IPS-15b (cell line): ENCODE data around the gene NNT.
"Not testable (repeated sequence)": the region's sequence is repeated elsewhere in the genome, so short reads cannot be mapped to it uniquely, and the experiment has no call there.

Source experiments
- H3K27me3 ChIP-seq: one replicate; pipeline ENCODE4 v1.6.1; 2013; ENCODE audit warnings: low read length; ENCODE audit not compliant: control insufficient read depth, insufficient read depth
- H3K36me3 ChIP-seq: one replicate; pipeline ENCODE4 v1.6.1; 2013; ENCODE audit warnings: low read length; ENCODE audit not compliant: control insufficient read depth, insufficient read depth
- H3K4me1 ChIP-seq: one replicate; pipeline ENCODE4 v1.6.1; 2013; ENCODE audit warnings: mild to moderate bottlenecking, low read length; ENCODE audit not compliant: control insufficient read depth, insufficient read depth
- H3K4me3 ChIP-seq: one replicate; pipeline ENCODE4 v1.5.1; 2013; ENCODE audit warnings: low read depth, low read length
- H3K9ac ChIP-seq: one replicate; pipeline ENCODE4 v1.6.1; 2013; ENCODE audit warnings: low read depth, mild to moderate bottlenecking, low read length
- H3K9me3 ChIP-seq: one replicate; pipeline ENCODE4 v1.6.1; 2013; ENCODE audit warnings: mild to moderate bottlenecking, low read length; ENCODE audit not compliant: control insufficient read depth, insufficient read depth

The NNT gene

GRCh38 chr5:43700601-43701000, 97.6 kb downstream of the NNT start:
- Histone ChIP-seq H3K9ac (no peak overlapping the region), H3K4me3 (no peak overlapping the region), H3K27me3 (no peaks in the 10 kb centered on the region), H3K36me3 (no peaks in the 10 kb centered on the region), H3K4me1 (no peaks in the 10 kb centered on the region), H3K9me3 (no peaks in the 10 kb centered on the region)

DNA sequence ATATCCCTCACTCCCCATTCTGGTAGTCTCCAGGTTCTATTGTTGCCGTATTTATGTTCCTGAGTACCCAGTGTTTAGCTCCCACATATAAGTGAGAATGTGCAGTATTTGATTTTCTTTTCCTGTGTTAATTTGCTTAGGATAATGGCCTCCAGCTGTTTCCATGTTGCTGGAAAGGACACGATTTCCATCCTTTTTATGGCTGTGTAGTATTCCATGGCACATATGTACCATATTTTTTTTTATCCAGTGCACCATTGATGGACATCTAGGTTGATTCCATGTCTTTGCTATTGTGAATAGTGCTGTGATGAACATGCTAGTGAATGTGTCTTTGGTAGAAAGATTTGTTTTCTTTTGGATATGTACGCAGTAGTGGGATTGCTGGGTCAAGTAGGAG, 98.2 kb downstream of the NNT start:
- no peaks in the 10 kb centered on the region for H3K27me3 ChIP-seq
- H3K36me3 ChIP-seq, result no peaks in the 10 kb centered on the region
- no peaks in the 10 kb centered on the region for H3K4me1 ChIP-seq
- no peaks in the 10 kb centered on the region for H3K9me3 ChIP-seq
- H3K4me3 ChIP-seq, result no peak overlapping the region
- no peak overlapping the region for H3K9ac ChIP-seq

DNA sequence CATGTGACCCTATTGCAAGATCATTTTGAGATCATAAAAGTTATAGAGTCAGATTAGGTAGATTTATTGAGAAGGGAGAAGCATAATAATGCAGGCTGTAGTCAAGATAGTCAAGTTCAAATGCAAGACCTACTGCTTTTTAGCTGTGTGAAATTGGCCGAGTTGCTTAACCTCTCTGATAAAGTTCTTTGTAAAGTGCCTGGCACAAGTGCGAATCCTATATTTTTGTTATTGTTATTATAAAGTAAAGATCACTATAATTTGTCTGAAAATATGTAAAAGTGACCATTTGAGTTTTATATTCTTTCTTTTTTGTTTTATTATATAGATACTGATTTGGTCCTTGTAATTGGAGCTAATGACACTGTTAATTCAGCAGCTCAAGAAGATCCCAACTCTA, 99.3 kb downstream of the NNT start:
- Histone ChIP-seq H3K4me1 (no peaks in the 10 kb centered on the region), H3K27me3 (no peaks in the 10 kb centered on the region), H3K9ac (no peak overlapping the region), H3K4me3 (no peak overlapping the region), H3K9me3 (no peaks in the 10 kb centered on the region), H3K36me3 (no peaks in the 10 kb centered on the region)

GRCh38 chr5:43702815-43703214, 99.8 kb downstream of the NNT start:
- H3K27me3 ChIP-seq, result no peaks in the 10 kb centered on the region
- no peak overlapping the region for H3K9ac ChIP-seq
- H3K4me3 ChIP-seq, result no peak overlapping the region
- no peaks in the 10 kb centered on the region for H3K4me1 ChIP-seq
- no peaks in the 10 kb centered on the region for H3K36me3 ChIP-seq
- no peaks in the 10 kb centered on the region for H3K9me3 ChIP-seq

GRCh38 chr5:43704243-43704642, 101.3 kb downstream of the NNT start:
- no peaks in the 10 kb centered on the region for H3K4me1 ChIP-seq
- no peaks in the 10 kb centered on the region for H3K27me3 ChIP-seq
- H3K9ac ChIP-seq, result no peak overlapping the region
- no peak overlapping the region for H3K4me3 ChIP-seq
- no peaks in the 10 kb centered on the region for H3K36me3 ChIP-seq
- no peaks in the 10 kb centered on the region for H3K9me3 ChIP-seq

DNA sequence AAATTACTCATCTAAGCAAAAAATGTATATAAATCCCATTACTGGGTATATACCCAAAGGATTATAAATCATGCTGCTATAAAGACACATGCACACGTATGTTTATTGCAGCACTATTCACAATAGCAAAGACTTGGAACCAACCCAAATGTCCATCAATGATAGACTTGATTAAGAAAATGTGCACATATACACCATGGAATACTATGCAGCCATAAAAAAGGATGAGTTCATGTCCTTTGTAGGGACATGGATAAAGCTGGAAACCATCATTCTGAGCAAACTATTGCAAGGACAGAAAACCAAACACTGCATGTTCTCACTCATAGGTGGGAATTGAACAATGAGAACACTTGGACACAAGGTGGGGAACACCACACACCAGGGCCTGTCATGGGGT, 103.6 kb downstream of the NNT start:
- not testable (repeated sequence) for H3K36me3 ChIP-seq, H3K27me3 ChIP-seq, H3K9me3 ChIP-seq, H3K9ac ChIP-seq, H3K4me3 ChIP-seq, H3K4me1 ChIP-seq

DNA sequence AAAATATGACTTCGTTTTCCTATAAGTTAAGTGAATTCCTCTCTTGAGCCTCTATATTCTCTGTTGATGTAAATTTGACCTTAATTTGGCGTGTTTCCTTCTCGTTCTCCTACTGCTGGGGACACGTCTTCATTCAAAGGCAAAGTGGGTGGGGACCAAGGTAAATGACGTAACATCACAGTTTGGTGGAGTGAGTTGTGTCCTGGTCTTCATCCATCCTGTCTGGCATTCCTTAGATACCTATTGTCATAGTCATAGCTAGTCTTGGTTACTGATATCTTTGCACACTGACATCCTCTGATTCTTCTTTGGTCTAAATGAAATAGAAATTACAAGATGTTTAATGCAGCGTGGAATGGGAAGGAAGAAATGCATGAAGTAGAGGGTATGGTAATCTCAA, 108.5 kb downstream of the NNT start:
- H3K4me1 ChIP-seq, result no peaks in the 10 kb centered on the region
- no peak overlapping the region for H3K9ac ChIP-seq
- H3K27me3 ChIP-seq, result no peaks in the 10 kb centered on the region
- H3K36me3 ChIP-seq, result no peaks in the 10 kb centered on the region
- no peaks in the 10 kb centered on the region for H3K9me3 ChIP-seq
- H3K4me3 ChIP-seq, result no peak overlapping the region

DNA sequence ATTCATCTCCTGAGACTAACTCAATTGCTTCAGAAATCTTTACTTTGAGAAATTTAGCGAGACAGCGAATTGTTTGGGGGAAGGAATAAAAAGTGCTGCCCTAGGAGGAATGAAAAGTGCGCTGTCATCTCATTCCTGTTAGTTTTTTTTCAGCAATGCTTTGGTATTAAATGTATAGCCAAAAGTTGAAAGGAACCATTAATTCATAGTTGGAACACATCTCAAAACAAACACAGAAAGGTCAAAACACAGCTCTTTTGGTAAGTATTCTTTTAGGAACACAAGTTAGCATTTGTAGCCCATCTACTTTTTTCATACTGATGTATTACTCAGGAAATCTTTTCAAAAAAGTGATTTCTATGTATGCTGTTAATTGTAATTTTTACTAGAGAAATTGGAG, 109.1 kb downstream of the NNT start:
- Histone ChIP-seq H3K9ac (no peak overlapping the region), H3K9me3 (no peaks in the 10 kb centered on the region), H3K27me3 (no peaks in the 10 kb centered on the region), H3K4me3 (no peak overlapping the region), H3K36me3 (no peaks in the 10 kb centered on the region), H3K4me1 (no peaks in the 10 kb centered on the region)

GRCh38 chr5:43719783-43720182, 116.8 kb downstream of the NNT start:
- not testable (repeated sequence) for H3K4me3 ChIP-seq, H3K9ac ChIP-seq, H3K9me3 ChIP-seq, H3K36me3 ChIP-seq, H3K4me1 ChIP-seq, H3K27me3 ChIP-seq

DNA sequence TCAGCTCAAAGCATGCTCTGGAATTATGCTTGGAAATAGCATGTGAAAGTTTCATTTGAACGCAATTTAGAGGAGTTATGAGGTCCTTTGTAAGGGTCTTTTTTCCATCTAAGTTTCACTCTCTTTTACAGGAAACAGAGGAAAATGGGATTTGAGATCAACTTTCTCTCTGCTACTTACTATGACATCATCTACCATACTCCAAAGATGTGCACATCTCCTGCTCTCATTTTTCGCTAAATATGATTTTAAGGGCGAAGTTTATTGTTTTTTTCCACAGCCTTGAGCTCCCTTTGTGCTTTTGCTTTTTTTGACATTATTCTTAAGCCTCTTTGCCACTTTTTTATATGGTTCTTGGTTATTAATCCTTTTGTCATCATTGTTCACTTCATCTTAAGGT, 125.6 kb downstream of the NNT start:
- H3K4me3 ChIP-seq, result no peak overlapping the region
- H3K27me3 ChIP-seq, result no peaks in the 10 kb centered on the region
- H3K36me3 ChIP-seq, result no peaks in the 10 kb centered on the region
- H3K9me3 ChIP-seq, result no peaks in the 10 kb centered on the region
- no peak overlapping the region for H3K9ac ChIP-seq
- H3K4me1 ChIP-seq, result no peaks in the 10 kb centered on the region

- H3K9ac ChIP-seq, result no peak overlapping the region
- no peaks in the 10 kb centered on the region for H3K9me3 ChIP-seq
- H3K27me3 ChIP-seq, result no peaks in the 10 kb centered on the region
- H3K36me3 ChIP-seq, result no peaks in the 10 kb centered on the region
- H3K4me3 ChIP-seq, result no peak overlapping the region
- H3K4me1 ChIP-seq, result no peaks in the 10 kb centered on the region
Observed at GRCh38 chr5:43729846-43730478, 127.0 kb downstream of the NNT start.

GRCh38 chr5:43730832-43731342, 127.9 kb downstream of the NNT start:
- no peak overlapping the region for H3K4me3 ChIP-seq
- H3K4me1 ChIP-seq, result no peaks in the 10 kb centered on the region
- no peak overlapping the region for H3K9ac ChIP-seq
- no peaks in the 10 kb centered on the region for H3K27me3 ChIP-seq
- no peaks in the 10 kb centered on the region for H3K9me3 ChIP-seq
- H3K36me3 ChIP-seq, result no peaks in the 10 kb centered on the region
